HG02852 (cell line): Measurements from ENCODE around the gene TBC1D1.

Source experiments
- ATAC-seq: cut with Tn5 transposase; IDR thresholded peaks from one replicate; pipeline ENCODE4 v1.9.1; 2021; ENCODE audit warnings: mild to moderate bottlenecking, moderate library complexity; ENCODE audit not compliant: unreplicated experiment

Gene TBC1D1

DNA sequence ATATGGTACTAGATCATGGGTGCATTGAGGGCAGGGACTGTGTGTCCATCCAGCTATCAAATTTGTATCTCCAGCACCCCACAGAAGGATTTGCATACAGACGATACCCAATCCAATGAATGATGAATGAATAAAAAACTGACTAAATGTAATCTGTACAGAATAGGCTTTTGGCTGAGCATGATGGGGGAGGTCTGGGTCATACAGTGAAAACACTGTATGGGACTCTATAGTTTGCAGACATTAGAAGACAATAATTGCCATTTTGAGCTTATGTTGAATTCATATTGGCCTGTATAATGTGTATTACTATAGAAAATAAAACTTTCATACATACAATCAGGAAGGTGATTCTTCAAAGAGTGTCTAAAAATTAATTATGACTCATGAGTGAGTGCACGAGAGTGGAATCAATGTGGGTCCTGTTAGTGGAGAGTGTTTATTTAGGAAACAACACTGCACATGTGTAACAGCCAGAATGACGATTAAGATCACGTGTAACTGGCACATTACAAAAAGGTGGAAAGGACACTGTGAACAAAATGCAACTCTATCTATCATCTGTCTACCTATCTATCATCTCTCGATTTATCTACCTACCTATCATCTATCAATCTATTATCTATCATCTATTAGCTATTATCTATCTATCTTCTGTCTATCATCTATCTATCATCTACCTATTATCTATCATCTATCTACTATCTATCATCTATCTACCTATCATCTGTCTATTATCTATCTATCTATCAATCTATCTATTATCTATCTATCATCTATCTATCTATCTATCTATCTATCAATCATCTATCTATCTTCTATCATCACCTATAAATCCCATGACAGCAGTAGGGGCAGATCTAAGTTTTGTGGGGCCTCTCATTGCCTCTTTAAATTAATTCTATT, 270.6 kb downstream of the TBC1D1 start:
- ATAC-seq = no peak

GRCh38 chr4:38162240-38162784, 271.4 kb downstream of the TBC1D1 start:
- no peak for ATAC-seq

DNA sequence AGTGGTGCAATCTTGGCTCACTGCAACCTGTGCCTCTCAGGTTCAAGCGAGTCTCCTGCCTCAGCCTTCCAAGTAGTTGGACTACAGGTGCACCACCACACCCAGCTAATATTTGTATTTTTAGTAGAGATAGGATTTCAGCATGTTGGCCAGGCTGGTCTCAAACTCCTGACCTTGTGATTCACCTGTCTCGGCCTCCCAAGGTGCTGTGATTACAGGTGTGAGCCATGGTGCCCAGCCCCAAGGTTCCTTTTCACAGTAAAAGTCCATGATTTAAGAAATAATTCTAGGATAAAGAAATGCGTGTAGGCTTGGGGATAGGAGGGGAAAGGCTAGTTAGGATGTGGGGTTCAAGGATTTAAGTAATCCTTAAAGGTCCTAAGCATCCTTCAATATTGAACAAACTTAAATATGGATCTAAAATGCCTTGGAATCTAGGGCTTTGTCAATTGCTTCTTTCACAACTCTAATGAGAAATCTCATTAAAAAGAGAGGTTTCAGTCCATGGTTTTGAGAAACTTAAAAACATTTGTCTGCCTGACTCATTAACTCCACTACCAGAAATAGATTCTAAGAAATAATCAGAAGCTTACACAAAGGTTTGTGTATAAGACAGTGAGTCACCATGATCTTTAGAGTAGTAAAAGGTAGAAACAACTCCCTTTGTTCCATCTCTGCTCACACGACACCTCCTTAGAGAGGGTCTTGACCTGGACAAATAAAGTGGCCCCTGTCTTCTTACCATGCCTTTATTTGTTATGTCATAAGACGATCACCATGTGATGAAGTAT, 272.5 kb downstream of the TBC1D1 start:
- no peak for ATAC-seq

GRCh38 chr4:38164346-38164745, 273.5 kb downstream of the TBC1D1 start:
- ATAC-seq = no peak

GRCh38 chr4:38166082-38166481, 275.2 kb downstream of the TBC1D1 start:
- ATAC-seq = no peak

DNA sequence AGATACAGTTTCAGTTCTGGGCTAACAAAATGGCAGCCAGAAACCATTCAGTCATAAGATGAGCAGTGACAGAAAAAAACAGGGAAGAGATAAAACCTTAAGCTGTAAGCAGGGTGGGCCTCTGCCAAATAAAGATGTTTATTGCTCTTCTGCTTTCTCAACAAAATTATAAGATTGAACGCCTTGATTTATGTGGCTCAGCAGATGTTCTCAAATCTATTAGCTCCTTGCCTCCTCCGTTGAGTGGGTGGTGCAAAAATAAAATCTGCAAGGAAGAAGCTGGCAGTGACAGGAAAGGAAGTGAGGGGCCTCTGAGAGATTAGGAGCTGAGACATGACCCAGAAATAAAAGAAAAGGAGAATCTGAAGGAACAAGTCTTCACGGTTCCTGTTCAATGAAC, 275.9 kb downstream of the TBC1D1 start:
- no peak for ATAC-seq

DNA sequence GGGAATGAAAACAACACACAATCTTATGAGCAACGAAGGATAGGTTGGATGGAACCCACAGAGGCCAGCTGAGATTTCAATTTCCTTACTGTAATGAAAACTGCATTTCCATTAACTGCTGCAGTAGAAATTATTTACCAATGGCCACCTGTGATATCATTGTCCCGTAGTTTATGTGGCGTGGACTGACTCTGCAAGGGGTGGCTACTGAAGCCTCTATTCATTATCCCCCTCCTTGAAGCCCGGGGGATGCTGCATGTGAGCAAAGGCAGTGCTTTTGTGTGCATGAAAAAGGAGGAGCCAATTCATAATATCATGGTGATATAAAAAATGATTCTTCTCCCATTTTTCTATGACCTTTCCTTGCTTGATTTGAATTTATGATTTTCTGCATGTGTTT, 277.1 kb downstream of the TBC1D1 start:
- no peak for ATAC-seq

DNA sequence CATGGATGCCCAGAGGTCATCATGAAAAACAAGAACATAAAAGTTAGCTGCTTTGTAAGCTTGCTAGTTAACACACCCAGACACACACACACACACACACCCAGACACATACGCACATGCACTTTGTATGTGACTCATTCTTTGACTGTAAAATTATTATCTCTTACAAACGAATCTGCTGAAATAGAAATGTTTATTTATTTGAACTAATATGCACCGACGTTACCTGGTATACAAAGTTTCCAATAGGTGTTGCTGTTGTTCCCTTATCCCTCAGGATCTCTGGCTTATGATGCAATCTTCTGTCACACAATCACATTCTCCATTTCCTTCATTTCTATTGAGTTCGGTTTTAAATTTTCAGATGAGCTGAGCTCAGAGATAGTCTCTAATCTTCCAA, 278.6 kb downstream of the TBC1D1 start:
- ATAC-seq = no peak

- no peak for ATAC-seq
Observed at GRCh38 chr4:38170338-38171169, 279.7 kb downstream of the TBC1D1 start.

GRCh38 chr4:38172078-38172477, 281.2 kb downstream of the TBC1D1 start:
- no peak for ATAC-seq

DNA sequence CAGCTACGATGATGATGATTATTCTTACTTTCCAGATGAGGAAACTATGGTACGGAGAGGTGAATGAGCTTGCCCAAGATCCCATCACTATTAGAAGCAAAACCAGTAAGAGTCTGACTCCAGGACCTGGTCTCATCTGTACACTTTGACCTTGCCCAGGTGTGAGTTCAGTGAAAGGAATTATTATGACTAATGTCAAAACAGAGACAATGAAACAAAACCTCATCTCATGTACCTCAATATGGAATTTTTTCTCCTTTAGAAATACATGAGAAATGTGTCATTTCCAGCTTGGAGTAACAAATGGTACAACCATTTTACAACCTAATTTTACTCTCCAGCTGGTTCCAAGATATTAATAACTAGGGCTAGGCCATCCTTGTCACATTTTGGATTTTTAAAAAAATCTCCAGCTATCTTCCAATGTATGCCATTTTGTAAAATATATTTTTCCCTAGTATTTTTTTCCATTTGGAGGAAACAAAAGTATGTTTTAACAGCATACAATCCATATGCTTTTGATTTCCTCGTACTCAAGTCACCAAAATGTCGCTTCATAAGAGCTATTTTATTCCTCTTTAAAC, 283.1 kb downstream of the TBC1D1 start:
- ATAC-seq = no peak

DNA sequence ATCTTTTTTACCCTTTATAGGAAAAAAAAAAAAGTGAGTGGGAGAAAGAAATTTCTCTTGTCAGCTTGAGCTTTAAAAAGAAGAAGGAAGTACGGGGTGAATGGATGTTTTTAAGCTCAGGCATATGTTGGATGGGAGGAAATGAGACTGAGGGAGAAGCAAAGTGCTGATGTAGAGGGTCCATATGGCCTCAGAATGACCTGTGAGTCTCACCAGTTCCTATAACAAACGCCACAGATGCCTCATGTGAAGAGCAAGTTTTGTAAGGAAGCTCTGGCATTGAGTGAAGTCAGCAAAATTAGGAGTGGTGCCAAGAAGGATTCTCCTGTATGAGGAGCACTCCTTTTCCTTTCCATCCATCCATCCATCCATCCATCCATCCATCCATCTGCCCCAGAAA, 283.9 kb downstream of the TBC1D1 start:
- no peak for ATAC-seq

- no peak for ATAC-seq
Observed at GRCh38 chr4:38176165-38176564, 285.3 kb downstream of the TBC1D1 start.

- ATAC-seq = peak; percentile 38
Observed at GRCh38 chr4:38177035-38177546, 286.2 kb downstream of the TBC1D1 start.

- no peak for ATAC-seq
Observed at GRCh38 chr4:38177641-38178391, 286.9 kb downstream of the TBC1D1 start.

DNA sequence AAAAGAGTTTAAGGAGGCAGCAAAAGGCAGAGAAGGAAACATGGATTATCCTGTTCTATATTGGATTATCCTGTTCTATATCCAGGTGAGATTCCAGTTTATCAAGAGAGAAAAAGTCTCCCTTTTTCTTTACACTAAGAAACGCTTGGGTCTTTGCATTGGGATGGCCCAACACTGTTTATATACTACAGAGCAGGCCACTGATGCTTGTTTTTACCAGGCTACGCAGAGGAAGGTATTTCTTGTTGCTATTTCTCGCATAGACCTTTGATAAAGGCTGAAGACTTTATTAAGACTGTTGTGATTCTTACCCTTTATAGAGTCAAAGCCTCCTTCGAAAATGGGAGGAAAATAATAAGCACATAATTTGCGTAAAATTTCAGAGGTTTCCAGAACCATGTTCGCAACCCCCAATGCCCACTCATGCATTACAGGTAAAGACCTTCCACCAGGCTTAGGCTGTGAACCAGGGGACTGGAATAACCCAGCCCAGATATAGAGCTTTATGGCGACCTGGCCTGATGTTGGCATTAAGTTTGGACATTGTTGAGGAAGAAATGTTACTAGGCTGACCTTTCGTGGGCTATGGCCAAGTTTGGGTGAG, 287.6 kb downstream of the TBC1D1 start:
- ATAC-seq = no peak

DNA sequence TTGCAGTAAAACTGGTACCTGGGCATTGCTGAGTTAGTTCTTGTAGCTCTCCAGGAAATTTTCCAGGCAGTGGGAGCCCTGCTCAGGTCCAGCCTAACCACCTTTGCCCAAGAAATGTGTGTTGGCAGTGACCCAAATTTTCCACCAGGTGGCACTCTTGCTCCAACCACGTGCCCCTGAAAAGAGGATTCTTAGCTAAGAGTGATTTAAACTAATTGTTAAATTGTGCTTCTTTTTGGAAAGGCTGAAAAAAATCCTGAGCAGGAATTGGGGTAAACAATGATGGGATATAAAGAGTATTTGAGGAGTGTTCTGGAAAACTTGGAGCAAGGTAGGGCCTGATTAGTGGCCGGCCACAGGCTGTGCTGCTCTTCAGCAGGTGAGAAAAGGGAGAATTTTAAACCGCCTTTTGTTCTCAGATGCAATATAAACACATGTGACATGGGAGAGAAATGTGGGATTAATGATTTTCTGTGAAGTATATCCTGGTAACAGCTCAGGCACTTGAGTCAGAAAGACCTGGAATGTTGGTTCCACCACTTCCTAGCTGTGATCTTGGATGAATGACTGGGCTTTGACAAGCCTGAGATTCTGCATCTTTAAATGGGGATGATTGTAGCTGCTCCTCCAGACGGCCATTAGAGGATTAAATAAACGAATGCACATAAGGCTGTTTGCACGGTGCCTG, 288.9 kb downstream of the TBC1D1 start:
- ATAC-seq = no peak

- ATAC-seq = no peak
Observed at GRCh38 chr4:38180456-38180855, 289.6 kb downstream of the TBC1D1 start.

DNA sequence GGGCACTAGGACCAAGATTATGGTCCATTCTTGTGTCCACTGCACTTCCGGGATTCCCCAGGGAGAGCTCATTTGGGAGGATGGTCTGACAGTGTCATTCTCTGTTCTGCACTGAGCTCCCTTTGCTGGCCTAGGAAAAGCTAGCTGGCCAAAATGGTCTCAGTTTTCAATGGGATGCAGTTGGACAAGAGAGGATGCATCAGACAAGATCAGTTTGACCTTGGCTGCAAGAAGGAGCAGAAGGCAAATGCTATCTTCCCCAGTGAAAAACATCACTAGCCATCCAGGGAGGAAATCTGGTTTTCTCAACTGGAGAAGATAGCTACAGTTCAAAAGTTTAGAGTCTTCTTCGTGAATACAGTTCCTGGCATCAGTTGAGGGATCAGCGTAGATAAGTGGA, 290.4 kb downstream of the TBC1D1 start:
- no peak for ATAC-seq
